HG03439 (cell line): ENCODE measurements around the gene SPDYE1.
"Not testable (repeated sequence)": the region's sequence is repeated elsewhere in the genome, so short reads cannot be mapped to it uniquely, and the experiment has no call there.

Experiments
- ATAC-seq: cut with Tn5 transposase; IDR thresholded peaks from one replicate; pipeline ENCODE4 v1.9.1; 2021; ENCODE audit warnings: mild to moderate bottlenecking, moderate library complexity; ENCODE audit not compliant: unreplicated experiment

The SPDYE1 gene, protein sequence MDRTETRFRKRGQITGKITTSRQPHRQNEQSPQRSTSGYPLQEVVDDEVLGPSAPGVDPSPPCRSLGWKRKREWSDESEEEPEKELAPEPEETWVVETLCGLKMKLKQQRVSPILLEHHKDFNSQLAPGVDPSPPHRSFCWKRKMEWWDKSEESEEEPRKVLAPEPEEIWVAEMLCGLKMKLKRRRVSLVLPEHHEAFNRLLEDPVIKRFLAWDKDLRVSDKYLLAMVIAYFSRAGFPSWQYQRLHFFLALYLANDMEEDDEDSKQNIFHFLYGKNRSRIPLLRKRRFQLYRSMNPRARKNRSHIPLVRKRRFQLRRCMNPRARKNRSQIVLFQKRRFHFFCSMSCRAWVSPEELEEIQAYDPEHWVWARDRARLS

DNA sequence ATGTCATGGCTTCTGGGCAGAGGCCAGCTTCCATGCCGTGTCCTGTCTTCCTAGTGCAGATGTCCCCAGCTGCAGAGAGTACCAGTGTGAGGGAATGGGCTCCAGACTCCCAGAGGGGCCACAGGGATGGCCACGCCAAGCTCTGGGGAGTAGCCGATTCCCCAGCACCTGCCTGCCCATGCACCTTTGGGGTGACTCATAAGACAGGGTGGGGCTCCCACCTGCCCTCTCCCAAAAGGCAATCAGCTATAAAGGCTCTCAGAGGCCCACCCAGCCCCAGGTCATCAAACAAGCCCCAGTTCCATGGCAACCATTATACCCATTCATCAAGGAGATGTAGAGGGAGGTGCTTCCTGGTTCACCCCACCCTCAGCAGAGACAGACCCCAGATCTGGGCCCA is at the start of gene SPDYE1:
TSS of gene SPDYE1 (plus strand) at position 366 of the 400 bp plus-strand sequence. CDS start 2,053 bp downstream, outside the sequence.
- not testable (repeated sequence) for ATAC-seq

DNA sequence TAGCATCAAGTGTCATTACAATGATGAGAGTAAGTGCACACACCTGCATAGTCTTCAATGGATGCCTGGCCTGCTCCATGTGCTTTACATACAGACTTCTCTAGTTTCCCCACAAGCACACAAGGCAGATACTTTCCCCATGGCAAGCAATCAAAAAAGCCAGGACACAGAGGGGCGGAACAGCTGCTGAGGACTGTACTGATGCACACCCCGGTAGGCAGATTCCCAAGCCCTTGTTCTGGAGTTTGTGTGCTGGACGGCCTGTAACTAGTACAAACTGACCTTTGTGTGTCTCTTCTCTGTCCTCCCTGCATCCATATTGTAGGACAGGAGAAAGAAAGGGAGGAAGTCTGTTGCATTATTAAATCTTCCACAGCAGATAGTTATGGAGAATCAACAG is 45.7 kb upstream of the SPDYE1 start:
- no peak for ATAC-seq

DNA sequence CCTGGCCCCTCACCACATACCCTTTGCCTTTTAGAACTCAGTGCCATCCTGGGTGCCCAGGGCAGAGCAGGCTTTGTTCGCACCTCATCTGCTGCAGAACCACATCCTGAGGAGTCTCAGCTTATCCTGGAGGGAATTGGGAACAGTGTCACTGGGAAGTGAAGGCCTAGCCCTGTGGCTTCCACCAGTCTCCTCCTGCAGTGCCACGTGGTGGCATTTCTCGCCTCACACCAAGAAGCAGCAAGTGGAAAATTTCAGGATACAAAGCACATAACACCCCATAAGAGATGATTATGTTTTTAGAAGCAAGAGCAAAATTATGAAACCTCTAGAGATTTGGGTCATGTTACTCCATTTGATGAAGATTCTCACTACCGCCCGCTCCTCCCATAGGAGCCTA is 44.6 kb upstream of the SPDYE1 start:
- no peak for ATAC-seq

DNA sequence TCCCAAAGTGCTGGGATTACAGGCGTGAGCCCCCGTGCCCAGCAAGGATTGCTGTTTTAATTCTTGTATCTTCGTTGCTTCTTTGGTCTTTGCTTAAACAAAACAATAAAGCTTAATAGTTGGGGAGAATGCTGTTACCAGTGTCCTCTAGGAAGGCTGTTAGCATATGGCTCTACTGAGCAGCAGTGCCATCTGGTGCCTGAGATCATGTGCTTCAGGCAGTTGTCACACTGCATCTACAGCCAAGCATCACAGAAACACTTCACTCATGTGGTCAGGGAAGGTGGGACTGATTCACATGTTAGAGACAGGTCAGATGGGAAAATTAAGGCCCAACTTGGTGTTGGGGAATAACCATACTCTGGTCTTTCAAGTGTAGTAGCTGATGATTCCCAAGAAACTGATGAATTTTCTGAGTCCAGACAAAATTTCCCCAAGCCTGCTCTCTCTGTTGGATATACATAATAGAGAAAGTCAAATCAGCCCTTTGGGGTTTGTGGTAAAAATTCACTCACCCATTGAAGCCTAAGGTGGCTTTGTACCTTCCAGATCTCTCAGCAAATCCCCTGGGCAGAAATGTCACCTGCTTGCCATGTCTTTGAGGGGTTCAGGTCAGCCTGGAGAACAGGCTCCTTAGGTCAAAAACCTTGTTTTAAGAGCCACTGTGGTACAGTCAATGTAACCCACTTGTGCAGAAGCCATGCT is 43.0 kb upstream of the SPDYE1 start:
- ATAC-seq, result no peak

DNA sequence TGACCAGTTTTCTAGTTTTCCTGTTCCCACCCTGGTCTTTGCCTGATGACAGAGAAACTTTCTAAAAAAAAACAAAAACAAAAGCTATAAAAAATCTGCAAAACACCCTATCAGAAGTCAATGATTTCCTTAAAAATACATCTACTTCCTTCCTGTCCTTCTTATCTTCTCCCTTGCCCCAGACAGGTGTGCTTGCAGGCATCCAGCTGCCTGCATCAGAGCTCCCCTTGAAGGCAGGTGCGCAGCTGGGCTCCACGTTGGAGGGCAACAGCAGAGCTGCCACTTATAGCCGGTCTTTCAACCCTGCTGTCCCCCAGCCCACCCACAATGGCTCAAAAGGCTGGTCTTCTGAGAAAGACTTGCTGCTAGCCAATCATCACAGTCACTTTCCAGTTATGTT is 41.7 kb upstream of the SPDYE1 start:
- ATAC-seq, result no peak

DNA sequence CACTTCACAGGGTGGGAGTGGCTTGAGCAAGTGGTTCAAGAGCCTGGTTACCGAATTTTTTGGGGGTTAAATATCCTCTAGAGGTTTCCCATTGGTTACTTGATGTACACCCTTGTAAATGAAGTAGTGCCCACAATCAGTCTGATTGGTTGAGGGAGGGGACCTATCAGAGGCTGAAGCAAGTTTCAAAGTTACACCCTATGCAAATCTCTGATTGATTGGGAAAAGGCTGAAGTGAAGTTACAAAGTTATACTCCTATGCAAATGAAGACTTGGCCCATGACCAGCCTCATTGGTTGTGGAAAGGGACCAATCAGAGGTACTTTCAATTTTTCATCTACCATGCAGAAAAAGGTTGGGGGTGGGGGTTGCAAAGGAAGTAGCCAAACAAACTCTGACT is 36.8 kb upstream of the SPDYE1 start:
- no peak for ATAC-seq

DNA sequence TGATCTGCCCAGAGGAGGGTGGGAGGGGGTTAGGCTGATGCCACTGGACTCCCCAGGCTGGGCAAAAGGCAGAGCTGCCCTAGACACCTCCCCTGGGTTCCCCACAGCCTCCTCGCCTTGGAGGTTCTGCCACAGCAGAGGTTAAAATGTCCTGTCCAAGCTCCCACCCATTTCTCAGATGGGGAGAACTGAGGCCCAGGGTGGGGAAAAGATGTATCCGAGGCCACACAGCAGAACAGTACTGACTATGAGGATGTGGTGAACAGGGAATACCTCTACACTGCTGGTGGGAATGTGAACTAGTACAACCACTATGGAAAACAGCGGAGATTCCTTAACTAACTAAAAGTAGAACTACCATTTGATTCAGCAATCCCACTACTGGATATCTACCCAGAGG is 31.3 kb upstream of the SPDYE1 start:
- not testable (repeated sequence) for ATAC-seq

DNA sequence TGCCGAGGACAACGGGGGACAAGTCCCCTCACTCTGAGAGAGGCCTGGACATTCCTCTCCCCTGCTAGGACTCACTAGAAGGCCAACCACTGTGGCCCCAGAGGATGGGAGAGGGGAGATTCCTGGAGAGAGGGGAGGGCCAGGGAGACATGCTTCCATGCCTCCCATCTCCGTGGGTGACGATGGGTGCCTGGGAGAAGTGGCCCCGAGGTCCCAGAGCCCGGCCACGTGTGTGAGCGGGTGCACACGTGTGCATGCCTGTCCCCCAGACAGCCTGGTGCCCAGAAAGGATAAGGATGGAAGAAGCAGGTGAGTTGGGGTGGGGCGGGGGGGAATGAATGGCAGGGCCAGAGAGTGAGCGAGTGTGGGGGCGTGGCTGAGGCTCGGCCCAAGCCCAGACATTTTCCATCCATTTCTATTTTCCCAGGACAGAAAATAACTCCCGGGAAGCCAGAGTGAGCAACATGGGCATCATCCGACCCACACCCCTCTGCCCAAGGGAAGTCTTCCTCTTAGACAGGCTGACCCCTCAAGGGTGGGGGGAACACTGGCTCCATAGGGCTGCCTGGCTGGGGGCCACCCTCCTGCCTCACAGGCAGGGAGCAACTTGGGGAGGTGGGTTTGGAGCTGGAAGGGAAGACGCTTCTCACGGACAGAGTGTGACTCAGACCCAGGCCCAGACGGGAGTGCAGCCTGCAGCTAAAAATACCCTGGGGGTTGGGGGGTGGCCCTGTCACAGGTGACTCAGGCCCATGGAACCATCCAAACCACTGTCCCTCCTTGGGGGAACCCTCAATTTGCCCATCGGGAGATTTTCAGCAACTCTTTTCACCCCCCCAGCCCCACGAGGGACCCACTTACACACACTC is 29.3 kb upstream of the SPDYE1 start:
- ATAC-seq, result not testable (repeated sequence)

DNA sequence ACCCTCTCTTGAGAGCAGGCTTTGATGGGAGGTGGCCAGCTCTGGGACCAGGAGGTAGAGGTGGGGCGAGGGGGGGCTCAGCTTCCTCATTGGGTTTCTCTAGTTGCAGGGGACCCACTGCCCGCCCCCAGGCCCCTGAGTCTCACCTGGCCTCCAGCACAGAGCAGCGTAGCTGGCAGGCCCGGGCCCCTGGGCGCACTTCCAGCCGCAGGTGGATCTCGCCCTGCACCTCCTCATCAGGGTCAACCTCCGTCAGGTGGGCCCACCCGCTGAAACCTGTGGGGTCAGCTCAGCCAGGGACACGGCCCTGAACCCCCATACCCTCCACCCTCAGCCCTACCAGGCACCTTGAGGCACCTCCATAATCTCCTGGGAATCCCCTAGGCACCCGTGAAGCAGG is 28.1 kb upstream of the SPDYE1 start:
- not testable (repeated sequence) for ATAC-seq

DNA sequence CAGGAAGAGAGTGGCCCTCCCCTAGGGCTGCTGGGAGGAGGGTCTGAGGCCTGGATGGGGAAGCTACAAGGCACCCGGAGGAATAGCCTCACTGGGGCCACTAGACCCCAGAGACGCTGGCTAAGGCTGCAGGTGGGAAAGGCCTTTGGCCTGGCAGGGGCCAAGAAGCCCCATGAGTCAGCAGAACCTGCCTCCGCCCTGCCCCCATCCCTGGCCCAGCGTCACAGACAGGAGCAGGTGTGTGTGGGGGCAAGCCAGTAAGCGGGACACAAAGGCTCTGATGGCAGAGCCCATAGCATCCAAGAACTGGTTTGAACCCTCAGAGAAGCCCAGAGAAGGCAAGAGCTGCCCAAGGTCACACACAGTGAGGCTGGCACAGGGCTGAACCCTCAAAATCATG is 27.0 kb upstream of the SPDYE1 start:
- ATAC-seq, result not testable (repeated sequence)

DNA sequence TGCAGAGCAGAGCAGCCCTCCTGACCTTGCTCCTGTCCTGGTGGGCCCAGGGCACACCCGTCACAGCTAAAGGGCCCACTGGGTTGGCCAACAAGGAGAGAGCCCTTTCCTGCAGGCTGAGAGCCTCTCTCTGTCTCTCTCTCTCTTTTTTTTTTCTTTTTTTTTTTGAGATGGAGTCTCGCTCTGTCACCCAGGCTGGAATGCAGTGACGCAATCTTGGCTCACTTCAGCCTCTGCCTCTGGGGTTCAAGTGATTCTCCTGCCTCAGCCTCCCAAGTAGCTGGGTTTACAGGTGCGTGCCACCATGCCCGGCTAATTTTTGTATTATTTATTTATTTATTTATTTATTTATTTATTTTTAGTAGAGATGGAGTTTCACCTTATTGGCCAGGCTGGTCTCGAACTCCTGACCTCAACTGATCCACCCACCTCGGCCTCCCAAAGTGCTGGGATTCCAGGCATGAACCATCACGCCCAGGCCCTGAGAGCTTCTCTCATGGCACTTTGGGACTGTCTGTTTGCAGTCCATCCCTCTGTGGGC is 23.6 kb upstream of the SPDYE1 start:
- ATAC-seq, result not testable (repeated sequence)

DNA sequence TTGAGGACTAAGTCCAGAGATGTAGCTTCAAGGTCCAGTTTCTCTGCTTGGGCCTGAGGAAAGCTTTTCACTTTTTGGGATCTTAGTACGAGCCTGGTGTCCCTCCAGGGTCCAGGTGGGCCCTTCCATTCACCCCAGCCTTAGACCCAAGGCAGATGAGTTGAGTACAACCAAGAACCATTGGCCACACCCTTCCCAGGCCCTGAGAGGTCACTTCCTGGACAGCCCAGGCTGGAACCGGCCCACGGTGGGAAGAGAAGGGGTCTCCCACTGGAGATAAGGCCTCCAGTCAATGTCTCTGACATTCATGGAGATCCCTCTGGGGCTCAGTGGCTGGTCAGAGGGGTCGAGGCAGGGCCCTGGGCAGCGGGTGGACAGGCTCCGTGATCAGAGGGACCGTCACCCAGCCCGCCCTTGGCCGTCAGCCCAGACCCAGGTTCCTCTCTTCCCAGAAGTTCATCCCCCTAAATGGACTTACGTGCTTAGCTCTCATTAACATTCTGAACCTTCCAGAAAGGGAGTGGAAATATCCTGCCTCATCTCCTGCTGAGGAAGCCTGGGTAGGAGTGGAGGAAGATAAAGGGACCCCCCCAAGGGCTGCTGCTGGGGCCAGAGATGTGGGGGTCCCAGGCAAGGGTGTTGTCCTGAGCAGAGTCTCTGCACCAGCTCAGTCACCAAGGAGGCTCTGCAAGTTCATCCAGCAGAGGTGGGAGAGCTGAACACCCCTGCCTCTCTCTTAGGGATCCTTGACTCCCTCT is 22.8 kb upstream of the SPDYE1 start:
- ATAC-seq, result not testable (repeated sequence)

DNA sequence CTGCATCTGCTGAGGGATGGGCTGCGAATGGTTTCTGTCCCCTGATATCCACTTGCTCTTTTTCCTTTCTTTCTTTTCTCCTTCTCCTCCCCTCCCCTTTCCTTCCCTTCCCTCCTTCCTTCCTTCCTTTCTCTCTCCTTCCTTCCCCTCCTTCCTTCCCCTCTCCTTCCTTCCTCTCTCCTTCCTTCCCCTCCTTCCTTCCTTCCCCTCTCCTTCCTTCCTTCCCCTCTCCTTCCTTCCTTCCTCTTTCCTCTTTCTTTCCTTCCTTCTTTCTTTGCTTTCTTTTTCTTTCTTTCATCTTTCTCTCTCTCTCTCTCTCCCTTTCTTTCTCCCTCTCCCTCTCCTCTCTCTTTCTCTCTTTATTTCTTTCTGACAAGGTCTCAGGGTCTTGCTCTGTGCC is 20.2 kb upstream of the SPDYE1 start:
- ATAC-seq, result no peak

DNA sequence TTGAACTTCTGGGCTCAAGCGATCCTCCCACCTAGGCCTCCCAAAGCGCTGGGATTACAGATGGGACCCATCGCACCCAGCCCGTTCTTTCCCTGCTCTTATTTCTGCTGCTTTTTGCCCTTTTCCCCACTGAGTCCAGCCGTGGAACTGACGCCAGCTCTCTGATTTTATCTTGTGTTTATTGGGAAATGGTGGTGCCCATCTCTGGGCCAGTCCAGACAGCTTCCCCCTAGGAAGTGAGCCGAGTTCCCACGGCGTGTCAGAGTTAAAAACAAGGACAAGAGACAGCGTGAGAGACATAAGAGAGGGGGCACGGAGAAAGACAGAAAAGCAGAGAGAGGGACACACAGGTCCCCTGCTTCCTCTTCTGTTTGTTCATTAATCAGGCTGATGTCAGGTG is 19.6 kb upstream of the SPDYE1 start:
- ATAC-seq, result not testable (repeated sequence)

DNA sequence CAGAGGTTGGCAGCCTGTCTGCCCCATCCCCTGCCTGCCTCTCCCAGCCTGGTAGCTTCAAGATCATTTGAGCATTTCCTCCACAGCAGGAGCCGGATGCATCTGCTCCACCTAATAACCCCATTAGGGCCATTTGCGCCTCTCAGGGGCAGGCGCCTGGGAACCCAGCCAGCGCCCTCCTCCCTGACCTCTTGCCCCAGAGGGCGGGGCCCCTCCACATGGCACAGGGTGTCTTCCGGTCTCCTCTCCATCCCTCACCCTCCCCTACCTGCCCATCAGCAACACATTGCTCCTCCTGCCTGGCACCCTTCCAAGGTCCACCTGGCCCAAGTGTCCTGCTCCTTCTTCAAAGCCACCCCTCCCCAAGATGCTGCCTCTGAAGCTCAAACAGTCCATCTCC is 14.8 kb upstream of the SPDYE1 start:
- not testable (repeated sequence) for ATAC-seq

DNA sequence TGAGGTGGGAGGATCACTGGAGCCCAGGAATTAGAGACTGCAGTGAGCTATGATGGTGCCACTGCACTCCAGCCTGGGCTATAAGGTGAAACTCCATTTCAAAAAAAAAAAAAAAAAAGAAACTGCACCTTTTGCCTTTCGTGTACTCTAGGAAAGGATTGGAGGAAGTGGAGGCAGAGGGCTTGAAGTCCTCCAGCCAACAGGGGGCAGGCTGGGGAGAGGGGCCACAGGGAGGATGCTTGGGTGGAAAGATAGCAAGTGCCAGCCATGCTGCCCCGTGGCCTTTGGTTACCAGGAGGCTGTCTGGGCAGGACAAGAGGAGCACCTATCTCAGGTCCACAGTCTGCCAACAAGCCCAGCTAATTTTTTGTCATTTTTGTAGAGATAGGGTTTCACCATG is 14.0 kb upstream of the SPDYE1 start:
- ATAC-seq, result not testable (repeated sequence)

DNA sequence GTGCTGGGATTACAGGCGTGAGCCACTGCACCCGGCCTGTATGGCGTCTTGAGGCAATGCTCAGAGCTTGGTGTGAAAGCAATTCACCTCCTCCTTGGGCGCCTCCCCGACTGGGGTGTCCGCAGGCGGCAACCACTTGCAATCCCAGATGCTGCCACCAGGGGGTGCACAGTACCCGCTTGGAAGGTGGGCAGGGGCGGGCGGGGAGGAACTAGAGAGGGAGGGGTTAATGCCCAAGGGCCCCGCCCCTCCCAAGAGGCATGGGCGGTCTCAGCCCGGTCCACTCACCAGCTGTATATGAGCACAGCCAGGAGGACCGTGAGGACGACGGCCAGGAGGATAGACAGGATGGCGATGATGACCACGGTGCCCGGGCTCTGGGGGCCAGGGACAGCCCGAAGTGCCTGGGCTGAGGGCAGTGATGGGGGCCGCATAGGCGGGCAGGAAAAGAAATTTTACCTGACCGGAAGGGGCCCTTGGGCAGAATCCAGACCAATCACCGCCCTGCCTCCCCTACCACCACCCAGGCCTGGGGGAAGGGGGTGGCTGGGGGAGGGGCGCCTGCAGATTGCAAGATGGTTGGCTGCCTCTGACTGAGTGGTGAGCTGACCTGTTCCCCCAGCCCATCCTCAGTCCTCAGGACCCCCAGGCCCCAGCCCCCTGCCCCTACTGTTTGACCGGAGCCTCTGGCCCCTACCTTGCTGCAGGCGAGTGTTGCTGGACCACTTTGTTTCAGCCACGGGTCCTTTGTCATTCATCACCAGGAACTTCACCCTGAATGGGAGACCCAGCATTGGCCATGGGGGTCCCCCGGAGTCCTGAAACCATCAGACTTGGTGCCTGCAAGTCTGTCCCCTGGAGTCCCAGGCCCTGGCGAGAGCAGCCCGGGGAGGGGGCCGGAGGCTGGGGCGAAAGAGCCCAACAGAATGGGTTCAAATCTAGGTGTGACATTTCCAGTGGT is 11.5 kb upstream of the SPDYE1 start:
- ATAC-seq, result peak; percentile 68

DNA sequence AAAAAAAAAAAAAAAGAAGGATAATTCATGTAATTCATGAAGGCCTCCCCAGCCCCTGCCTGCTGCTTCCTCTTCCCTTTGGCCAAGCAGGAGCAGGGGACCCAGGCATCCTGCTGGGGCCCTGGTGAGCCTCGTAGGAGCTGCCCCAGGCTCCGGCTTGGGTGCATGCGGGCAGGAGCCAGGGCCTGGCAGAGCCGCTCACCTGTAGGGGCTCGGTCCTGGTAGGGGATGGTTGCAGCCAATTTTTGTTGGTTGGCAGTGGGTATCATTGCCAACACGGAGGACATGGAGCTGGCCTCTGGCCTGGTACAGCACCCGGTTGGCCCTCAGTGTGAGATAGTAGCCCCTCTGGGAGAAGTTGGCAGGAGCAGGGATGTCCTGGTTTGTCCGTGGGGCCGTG is 10.2 kb upstream of the SPDYE1 start:
- not testable (repeated sequence) for ATAC-seq

DNA sequence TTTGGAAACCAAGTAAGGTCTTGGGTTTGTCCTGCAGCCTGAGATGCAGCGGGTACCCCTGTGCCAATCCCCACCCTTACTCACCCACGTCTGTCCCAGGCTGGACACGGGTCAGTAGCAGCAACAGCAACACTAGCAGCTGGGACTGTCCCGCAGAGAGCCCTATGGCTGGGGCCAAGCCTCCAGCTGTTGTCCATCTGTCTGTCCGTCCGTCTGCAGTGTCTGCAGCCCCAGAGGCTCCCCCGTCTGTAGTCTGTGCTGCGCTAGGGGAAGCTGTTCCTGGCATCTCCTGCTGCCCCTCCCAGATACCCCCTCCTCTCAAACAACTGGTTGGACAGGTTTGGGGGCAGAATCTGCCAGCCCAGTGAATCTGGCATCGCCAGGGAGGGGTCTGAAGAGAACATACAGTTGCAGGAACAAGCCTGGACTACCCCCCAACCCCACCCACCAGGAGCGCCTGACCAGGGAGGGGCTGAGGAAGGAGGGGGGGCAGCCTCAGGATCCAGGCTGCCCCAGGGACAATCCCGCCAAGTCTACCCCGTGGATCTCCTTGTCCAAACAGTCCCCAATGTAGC is 7.6 kb upstream of the SPDYE1 start:
- not testable (repeated sequence) for ATAC-seq
